Peyer's patch (tissue), 4 donors: ENCODE measurements around the gene ATP7B. TPM values are rescaled to one million over a fixed set of nuclear protein-coding genes. Genes with fewer than 3 reads are reported as not detected.
A peak's percentile ranks its signal among the peaks of the same experiment; 100 is the strongest.

Source experiments
- DNase-seq, 3 donors: peaks; one replicate each; pipeline ENCODE4 v3.0.0-alpha.2; 2017 to 2019
- H3K27ac ChIP-seq, 4 donors: fragments of 200-600 bp; sonication (generic); one replicate each; pipeline ENCODE4 v1.5.1; 2016 to 2019
- H3K27me3 ChIP-seq, 2 donors: fragments of 200-600 bp; sonication (generic); one replicate each; pipeline ENCODE4 v1.5.1; 2019
- H3K36me3 ChIP-seq, 3 donors: fragments of 200-600 bp; sonication (generic); one replicate each; pipeline ENCODE4 v1.5.1; 2016 to 2019
- H3K4me1 ChIP-seq, 4 donors: fragments of 200-600 bp; sonication (generic); one replicate each; pipeline ENCODE4 v1.5.1; 2016 to 2019
- H3K4me3 ChIP-seq, 4 donors: fragments of 200-600 bp; sonication (generic); 1 replicate in 3 of 4; 2 replicates in 1 of 4; pipeline ENCODE4 v1.5.1; 2016 to 2019; ENCODE audit warnings: mild to moderate bottlenecking in 1 of 4
- H3K9me3 ChIP-seq, 4 donors: fragments of 200-600 bp; sonication (generic); one replicate each; pipeline ENCODE4 v1.5.1; 2016 to 2019; ENCODE audit warnings: mild to moderate bottlenecking in 1 of 4
- POLR2A ChIP-seq, 2 donors: fragments of 450-650 bp; IDR thresholded peaks; one replicate each; pipeline ENCODE4 v1.5.1; 2017; ENCODE audit warnings: antibody characterized with exemption in 2 of 2, mild to moderate bottlenecking in 2 of 2, moderate library complexity in 2 of 2
- total RNA-seq, 4 donors: library from RNA; depleted of rRNA; stranded (reverse); fragments of >200 nt; gene quantifications; one replicate each; pipeline ENCODE4 v1.1.0, GENCODE V29; 2016
- TF ChIP-seq, protein P1 (sequence below), 6 experiments: fragments of 450-650 bp in 4 of 6; fragments of 200-600 bp in 2 of 6; sonication (generic) in 1 of 6; IDR thresholded peaks; one replicate each; pipeline ENCODE4 v1.5.1; 2017 to 2019; ENCODE audit warnings: antibody characterized with exemption in 6 of 6, mild to moderate bottlenecking in 3 of 6, moderate library complexity in 1 of 6

ATP7B gene
- total RNA-seq, 4 donors from 2014 or later: 5.0 to 40.2 (median 33.0) TPM

DNA sequence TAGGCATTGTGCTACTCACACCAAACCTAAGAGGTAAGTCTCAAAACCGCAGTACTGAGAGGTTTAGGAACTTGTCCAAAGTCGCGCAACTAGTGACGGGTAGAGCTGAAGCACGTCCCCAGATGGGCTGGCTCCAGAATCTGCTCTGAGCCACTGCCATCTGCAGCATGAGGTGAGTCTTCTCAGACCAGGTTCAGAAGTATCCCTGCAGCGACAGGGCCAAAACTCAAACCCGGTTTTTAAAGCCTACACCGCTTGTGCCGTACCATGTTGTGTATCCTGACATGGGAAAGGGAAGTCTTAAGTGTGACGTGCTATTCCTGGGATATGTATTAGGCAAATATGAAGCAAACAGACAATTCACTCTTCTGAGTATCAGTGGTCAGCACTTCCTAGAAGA lies 45.1 kb downstream of the ATP7B start:
- no peak for DNase-seq
- Histone ChIP-seq H3K27ac (no peak overlapping the region), H3K9me3 (no peaks in the 10 kb centered on the region), H3K4me1 (peaks cover 0 to 9% (median 0%) of the 10 kb centered on the region in 4 donors), H3K27me3 (no peaks in the 10 kb centered on the region), H3K4me3 (no peak overlapping the region), H3K36me3 (no peaks in the 10 kb centered on the region)
- no peak for TF ChIP-seq POLR2A (IDR thresholded peaks at IDR 0.05)
- TF ChIP-seq, protein P1, sequence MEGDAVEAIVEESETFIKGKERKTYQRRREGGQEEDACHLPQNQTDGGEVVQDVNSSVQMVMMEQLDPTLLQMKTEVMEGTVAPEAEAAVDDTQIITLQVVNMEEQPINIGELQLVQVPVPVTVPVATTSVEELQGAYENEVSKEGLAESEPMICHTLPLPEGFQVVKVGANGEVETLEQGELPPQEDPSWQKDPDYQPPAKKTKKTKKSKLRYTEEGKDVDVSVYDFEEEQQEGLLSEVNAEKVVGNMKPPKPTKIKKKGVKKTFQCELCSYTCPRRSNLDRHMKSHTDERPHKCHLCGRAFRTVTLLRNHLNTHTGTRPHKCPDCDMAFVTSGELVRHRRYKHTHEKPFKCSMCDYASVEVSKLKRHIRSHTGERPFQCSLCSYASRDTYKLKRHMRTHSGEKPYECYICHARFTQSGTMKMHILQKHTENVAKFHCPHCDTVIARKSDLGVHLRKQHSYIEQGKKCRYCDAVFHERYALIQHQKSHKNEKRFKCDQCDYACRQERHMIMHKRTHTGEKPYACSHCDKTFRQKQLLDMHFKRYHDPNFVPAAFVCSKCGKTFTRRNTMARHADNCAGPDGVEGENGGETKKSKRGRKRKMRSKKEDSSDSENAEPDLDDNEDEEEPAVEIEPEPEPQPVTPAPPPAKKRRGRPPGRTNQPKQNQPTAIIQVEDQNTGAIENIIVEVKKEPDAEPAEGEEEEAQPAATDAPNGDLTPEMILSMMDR (IDR thresholded peaks at IDR 0.05): no peak

- no peaks in the 10 kb centered on the region for H3K27me3 ChIP-seq
- no peak overlapping the region for H3K27ac ChIP-seq
- H3K36me3 ChIP-seq: no peaks in the 10 kb centered on the region
- H3K4me1 ChIP-seq: peaks cover 0 to 30% (median 1%) of the 10 kb centered on the region in 4 donors
- H3K4me3 ChIP-seq: no peak overlapping the region
- no peak for DNase-seq
- H3K9me3 ChIP-seq: no peaks in the 10 kb centered on the region
- TF ChIP-seq, protein P1 (IDR thresholded peaks at IDR 0.05): no peak
- no peak for TF ChIP-seq POLR2A (IDR thresholded peaks at IDR 0.05)
These were observed 49.5 kb downstream of the ATP7B start for GRCh38 chr13:51961493-51962403.

DNA sequence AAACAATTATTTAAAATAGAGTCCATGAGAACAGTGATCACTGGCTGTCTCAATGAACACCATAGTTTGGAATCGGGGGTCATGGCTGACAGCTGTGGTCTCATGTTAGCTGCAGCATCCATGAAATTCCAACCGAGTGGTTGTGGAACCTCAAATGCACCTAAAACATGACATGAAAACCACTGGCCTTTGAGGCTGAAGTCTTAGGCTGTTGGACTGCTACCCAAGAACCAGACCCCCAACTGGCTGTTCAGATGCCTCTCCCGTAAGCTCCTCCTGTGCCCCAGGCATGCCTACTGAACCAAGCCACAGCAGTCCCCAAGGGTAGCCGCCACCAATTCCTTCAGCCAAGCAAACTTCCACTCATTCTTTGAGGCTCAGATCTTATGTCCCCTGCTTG lies 50.5 kb downstream of the ATP7B start:
- Histone ChIP-seq H3K4me3 (no peak overlapping the region), H3K27me3 (no peaks in the 10 kb centered on the region), H3K36me3 (no peaks in the 10 kb centered on the region), H3K9me3 (no peaks in the 10 kb centered on the region), H3K27ac (peak overlapping the region in 1 of 4 donors; percentile 25), H3K4me1 (peaks cover 0 to 40% (median 1%) of the 10 kb centered on the region in 4 donors)
- DNase-seq: no peak
- TF ChIP-seq, protein P1 (IDR thresholded peaks at IDR 0.05): no peak
- TF ChIP-seq POLR2A (IDR thresholded peaks at IDR 0.05): no peak

GRCh38 chr13:51959773-51960172 lies 51.5 kb downstream of the ATP7B start:
- Histone ChIP-seq H3K4me1 (peaks cover 0 to 50% (median 1%) of the 10 kb centered on the region in 4 donors), H3K27ac (peak overlapping the region in 3 of 4 donors; percentile 22 to 77 (median 74))
- DNase-seq: peak in 2 of 3 donors; percentile 68 to 69

GRCh38 chr13:51958217-51958547 lies 53.1 kb downstream of the ATP7B start:
- DNase-seq: peak in 2 of 3 donors; percentile 74 to 82
- no peak overlapping the region for H3K4me3 ChIP-seq
- no peak for TF ChIP-seq POLR2A (IDR thresholded peaks at IDR 0.05)
- TF ChIP-seq, protein P1 (IDR thresholded peaks at IDR 0.05): no peak
- no peaks in the 10 kb centered on the region for H3K9me3 ChIP-seq
- H3K27ac ChIP-seq: peak overlapping the region in 3 of 4 donors; percentile 26 to 84 (median 77)
- no peaks in the 10 kb centered on the region for H3K36me3 ChIP-seq
- peaks cover 0 to 53% (median 1%) of the 10 kb centered on the region in 4 donors for H3K4me1 ChIP-seq
- no peaks in the 10 kb centered on the region for H3K27me3 ChIP-seq

More at GRCh38 chr13:51959773-51960172, 51.5 kb downstream of the ATP7B start:
- Histone ChIP-seq H3K36me3 (no peaks in the 10 kb centered on the region), H3K27me3 (no peaks in the 10 kb centered on the region), H3K4me3 (no peak overlapping the region), H3K9me3 (no peaks in the 10 kb centered on the region)
- TF ChIP-seq, protein P1 (IDR thresholded peaks at IDR 0.05): peak in 2 of 6 experiments; percentile 5 to 22
- TF ChIP-seq POLR2A (IDR thresholded peaks at IDR 0.05): no peak
